HCEC 1CT (cell line): ENCODE data around the gene VMAC.

Experiments
- DNase-seq: peaks from one replicate; pipeline ENCODE4 v3.0.0-alpha.2; 2017

The VMAC gene

DNA sequence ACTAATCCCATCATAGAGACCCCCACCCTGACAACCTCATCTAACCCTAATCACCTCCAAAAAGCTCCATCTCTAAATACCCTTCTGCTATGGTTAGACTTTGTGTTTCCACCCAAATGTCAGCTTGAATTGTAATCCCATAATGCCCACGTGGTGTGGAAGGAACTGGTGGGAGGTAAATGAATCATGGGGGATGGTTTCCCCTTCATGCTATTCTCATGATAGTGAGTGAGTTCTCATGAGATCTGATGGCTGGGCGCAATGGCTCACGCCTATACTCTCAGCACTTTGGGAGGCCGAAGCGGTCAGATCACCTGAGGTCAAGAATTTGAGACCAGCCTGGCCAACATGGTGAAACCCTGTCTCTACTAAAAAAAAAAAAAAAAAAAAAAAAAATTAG is 2.6 kb downstream of the VMAC start:
- no peak for DNase-seq

GRCh38 chr19:5908773-5909442 is 4.2 kb downstream of the VMAC start:
- DNase-seq: no peak

- DNase-seq: no peak
Observed at GRCh38 chr19:5910638-5910907, 5.9 kb downstream of the VMAC start.

GRCh38 chr19:5911366-5911765 is 6.7 kb downstream of the VMAC start:
- DNase-seq: no peak

DNA sequence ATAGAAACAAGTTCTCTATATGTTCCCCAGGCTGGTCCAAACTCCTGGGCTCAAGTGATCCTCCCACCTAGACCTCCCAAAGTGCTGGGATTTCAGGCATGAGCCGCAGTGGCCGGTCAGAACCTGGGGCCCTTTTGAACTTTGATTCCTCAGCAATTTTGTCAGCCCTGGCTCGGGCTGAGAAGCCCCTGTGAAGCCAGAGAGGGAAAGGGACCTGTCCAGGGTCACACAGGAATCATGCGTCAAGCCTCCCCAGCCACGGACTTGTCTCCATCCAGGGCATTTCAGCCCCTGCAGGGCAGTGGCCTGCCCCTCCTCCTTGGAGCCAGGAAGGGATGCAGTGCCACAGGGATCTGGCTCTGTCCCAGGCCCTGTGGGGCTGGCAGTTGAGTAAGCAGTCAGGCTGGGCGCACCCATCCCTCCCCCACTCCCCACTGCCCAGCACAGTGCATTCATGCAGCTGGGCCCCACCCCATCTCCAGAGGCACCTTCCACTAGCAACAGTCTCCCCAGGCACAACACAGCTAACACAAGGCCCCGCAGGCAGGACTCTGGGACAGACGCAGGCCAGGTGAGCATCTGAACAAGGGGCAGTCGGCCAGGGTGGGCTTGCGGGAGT is 9.2 kb downstream of the VMAC start, which contains the start of gene CAPS:
Gene CAPS, plus strand, starts transcription at position 516 of the 619 bp plus-strand sequence. CDS start 153 bp downstream, outside the sequence.
- no peak for DNase-seq

- DNase-seq: no peak
Observed at GRCh38 chr19:5914358-5914774, 9.7 kb downstream of the VMAC start.

GRCh38 chr19:5914946-5915781 is 10.5 kb downstream of the VMAC start:
- no peak for DNase-seq

DNA sequence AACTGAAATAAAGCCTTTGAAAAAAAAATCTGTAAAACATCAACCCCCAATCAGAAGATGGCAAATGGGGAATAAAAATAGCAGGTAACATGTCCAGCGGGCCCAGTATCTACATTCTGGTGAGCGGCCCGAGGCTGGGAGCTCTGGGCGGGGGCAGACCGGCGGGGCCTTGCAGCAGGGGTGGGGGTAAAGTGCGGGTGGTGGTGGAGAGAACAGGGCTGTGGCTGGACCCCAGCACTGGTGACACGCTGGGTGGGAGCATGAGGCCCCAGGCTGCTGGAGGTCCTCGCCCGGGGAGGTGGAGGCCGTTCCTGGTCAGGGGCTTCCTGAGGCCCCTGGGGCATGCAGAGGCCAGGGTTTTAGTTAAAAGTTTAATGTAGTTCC is 11.1 kb downstream of the VMAC start:
- DNase-seq: no peak

- DNase-seq: no peak
Observed at GRCh38 chr19:5916181-5916708, 11.6 kb downstream of the VMAC start.

DNA sequence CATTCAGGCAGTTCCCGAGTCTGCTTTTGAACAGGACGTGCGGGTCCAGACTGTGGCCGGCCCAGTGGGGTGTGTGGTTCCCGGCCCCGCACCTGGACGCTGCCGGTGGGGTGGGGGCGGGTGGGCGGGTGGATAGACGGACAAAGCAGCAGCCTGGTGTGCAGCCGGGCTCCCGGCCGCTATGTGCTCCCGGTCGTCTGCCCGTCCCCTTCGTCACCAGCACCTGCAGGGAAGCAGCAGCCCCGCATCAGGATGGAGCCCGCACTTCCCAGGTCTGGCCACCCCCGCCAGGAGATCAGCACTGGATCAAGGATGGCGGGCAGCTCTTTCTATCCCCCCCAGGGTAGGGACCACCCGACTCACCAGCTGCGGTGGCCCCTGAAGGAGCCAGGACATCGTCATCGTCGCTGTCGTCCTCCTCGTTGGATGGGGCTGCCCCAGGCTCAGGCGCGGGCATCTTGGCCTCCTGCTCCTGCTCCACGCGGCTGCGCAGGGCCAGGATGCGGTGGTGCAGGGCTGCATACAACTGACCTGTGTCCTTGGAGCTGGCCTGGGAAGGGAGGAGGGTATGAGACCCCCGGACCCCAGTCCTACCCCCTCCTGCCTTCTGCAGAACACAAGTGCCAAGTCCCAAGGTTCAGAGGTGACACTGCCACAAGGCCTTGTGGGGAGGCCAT is 12.9 kb downstream of the VMAC start:
- no peak for DNase-seq

DNA sequence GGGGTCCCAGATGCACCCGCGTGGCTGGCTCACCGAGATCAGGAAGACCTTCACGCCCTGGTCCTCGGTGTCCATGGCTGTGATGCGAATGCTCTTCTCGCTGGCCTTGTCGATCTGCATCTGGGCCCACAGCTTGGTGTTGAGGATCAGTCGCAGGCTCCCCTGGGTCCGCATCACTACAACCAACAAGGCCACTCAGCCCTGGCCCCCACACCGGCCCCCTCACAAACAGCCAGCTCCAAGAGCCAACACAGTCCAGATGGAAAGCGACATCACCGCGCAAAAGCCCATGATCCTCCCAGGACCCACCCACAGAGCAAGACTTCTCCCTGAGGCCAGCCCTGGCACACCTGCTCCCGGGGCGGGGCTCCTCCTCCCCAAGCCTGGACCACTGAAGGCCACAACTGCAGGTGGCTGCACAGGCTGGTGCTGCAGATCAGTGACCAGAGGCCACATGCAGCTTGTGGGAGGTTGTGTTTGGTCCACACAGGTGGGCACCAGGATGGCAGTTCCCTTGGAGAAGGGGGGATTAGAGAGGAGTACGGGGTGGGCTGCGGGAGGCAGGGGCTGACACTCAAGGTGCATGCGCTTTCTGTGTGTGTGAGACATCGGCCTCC is 13.9 kb downstream of the VMAC start:
- DNase-seq: no peak

- no peak for DNase-seq
Observed at GRCh38 chr19:5921516-5922160, 17.0 kb downstream of the VMAC start.

GRCh38 chr19:5922161-5922545 is 17.5 kb downstream of the VMAC start:
- no peak for DNase-seq

DNA sequence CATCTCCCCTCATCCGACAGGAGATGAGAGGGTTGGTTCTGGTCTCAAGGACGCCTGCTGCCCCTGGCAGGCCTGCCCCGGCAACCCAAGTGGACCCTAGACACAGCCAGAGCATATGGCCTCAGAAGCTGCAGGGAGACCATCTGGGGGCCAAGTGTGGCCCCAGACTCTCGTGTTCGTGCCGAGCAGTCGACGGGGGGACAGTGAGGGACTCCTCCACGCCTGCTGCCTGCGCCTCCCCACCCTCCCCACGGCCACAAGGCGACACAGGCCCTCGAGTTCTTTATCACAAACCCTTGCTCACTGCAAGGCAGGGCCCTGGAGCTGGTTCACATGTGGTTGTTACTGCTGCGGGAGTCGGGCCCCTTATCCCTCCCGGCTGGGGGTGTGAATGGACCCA is 18.7 kb downstream of the VMAC start:
- no peak for DNase-seq

GRCh38 chr19:5925830-5926427 is 21.3 kb downstream of the VMAC start:
- DNase-seq: no peak

GRCh38 chr19:5926641-5927440 is 22.2 kb downstream of the VMAC start:
- no peak for DNase-seq

GRCh38 chr19:5927441-5927821 is 22.8 kb downstream of the VMAC start:
- DNase-seq: no peak

DNA sequence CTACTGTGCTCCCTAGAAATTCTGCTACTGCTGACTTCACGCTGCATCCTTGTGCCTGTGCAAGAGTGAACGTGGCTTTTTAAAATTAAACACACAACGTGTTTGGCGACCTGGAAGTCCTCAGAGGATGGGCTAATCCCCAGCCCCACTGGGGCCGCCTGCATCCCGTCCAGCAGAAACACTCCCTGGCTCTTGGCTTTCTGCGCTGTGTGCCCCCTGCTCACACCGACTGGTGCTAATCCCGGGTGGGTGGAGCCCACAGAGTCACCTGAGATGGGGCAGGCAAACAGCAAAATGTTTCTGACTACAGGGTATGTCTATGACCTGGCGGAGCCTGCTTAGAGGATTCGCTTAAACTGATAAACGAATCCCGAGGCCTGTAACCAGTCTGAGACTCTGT is 24.5 kb downstream of the VMAC start:
- no peak for DNase-seq

DNA sequence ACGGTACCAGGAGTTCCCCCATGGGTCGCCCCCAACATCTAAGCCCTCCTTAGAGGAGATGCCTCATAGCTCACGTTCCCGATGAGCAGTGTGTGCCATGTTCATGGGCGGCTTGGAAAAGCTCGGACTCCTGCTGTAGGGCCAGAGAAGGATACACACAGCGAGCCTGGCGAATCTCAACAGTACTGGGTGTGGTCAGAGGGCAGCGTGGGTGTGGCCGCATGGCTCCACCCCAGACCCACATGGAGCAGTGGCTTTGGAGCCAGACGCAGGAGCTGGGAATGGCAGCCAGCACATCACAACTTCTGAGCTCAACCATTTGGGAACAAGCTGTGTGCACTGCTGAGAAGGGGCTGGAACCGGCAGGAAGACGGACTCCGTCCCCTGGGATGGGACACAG is 25.0 kb downstream of the VMAC start:
- DNase-seq: no peak

DNA sequence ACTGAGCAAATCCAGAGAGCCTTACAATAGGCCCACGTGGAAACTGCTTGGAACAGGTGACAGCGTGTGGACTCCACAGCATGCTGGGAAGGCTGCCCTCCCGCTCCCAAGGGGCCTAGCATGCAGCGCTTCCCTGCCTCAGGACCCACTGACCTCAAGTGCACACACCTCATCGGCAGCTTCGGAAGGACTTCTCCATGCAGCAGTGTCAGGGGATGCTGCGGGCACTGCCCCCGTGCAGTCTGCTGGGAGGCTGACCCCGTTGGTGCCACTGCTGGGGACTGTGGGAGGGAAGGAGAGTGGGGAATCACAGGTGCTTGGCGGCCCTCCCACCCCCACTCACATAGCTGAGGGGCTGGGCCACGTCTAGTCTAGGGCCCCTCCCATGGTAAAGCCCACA is 26.6 kb downstream of the VMAC start:
- no peak for DNase-seq

DNA sequence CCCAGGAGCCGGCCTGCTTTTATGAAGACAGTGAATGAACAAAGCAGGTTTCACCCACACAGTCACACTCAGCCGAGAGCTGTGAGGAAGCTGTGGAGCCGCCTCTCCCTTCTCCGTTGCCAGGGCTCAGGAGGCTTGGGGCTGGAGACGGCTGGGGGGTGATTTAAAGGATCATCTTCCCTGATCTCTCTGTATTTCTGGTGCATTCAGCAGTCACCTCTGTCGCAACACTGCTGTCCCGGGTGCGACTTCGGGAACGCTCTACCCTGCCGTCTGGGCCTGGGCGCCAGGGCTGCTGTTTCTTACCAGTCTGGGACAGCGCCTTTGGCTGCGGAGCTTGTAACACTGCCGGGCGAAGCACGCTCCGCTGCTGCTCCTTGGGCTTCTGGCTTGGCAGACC is 27.5 kb downstream of the VMAC start:
- DNase-seq: no peak
